HepG2 (cell line): ENCODE data around the gene OPRL1. TPM values are rescaled to one million over a fixed set of nuclear protein-coding genes. Genes with fewer than 3 reads are reported as not detected.

Source experiments
- EHMT2 ChIP-seq: fragments of 200-600 bp; sonication (generic); IDR thresholded peaks from 2 replicates; pipeline ENCODE4 v1.7.0; 2017; ENCODE audit warnings: antibody characterized with exemption, low read depth, low read length, borderline replicate concordance
- KDM4B ChIP-seq: sonication (generic); formaldehyde crosslinking; IDR thresholded peaks from 2 replicates; pipeline ENCODE4 v1.4.0; 2020; ENCODE audit warnings: missing genetic modification reagents
- KLF11 ChIP-seq: IDR thresholded peaks from 2 replicates; pipeline ENCODE4 v1.6.1; 2016; ENCODE audit warnings: missing compliant biosample characterization
- KMT2B ChIP-seq: IDR thresholded peaks from 2 replicates; pipeline ENCODE4 v1.6.1; 2016; ENCODE audit warnings: missing genetic modification reagents, missing compliant biosample characterization
- RBFOX2 ChIP-seq: fragments of 200-400 bp; formaldehyde crosslinking; IDR thresholded peaks from 2 replicates; pipeline ENCODE4 v1.6.1; 2017; ENCODE audit warnings: low read depth, mild to moderate bottlenecking, low read length
- RCOR2 ChIP-seq: IDR thresholded peaks from 2 replicates; pipeline ENCODE4 v1.6.1; 2016; ENCODE audit warnings: missing biosample characterization, missing genetic modification reagents
- SIN3B ChIP-seq: fragments of 150-350 bp; IDR thresholded peaks from 2 replicates; pipeline ENCODE4 v1.6.1; 2014; ENCODE audit warnings: low read length
- SMAD3 ChIP-seq: sonication (generic); formaldehyde crosslinking; IDR thresholded peaks from 2 replicates; pipeline ENCODE4 v1.4.0; 2020; ENCODE audit warnings: missing genetic modification reagents
- SRSF9 ChIP-seq: fragments of 200-400 bp; formaldehyde crosslinking; IDR thresholded peaks from 2 replicates; pipeline ENCODE4 v1.6.1; 2018; ENCODE audit warnings: borderline replicate concordance, mild to moderate bottlenecking, low read depth, low read length; ENCODE audit not compliant: insufficient read depth, poor library complexity, severe bottlenecking
- TBL1XR1 ChIP-seq: fragments of 150-350 bp; IDR thresholded peaks from 2 replicates; pipeline ENCODE4 v1.6.1; 2014; ENCODE audit warnings: borderline replicate concordance, low read length; ENCODE audit not compliant: partially characterized antibody
- ZNF10 ChIP-seq: sonication (generic); formaldehyde crosslinking; IDR thresholded peaks from 2 replicates; pipeline ENCODE4 v1.4.0; 2020; ENCODE audit warnings: mild to moderate bottlenecking, low read depth, missing genetic modification reagents, borderline replicate concordance
- ZNF101 ChIP-seq: sonication (generic); formaldehyde crosslinking; IDR thresholded peaks from 2 replicates; pipeline ENCODE4 v1.4.0; 2020; ENCODE audit warnings: mild to moderate bottlenecking, low read depth, missing genetic modification reagents, borderline replicate concordance
- ZNF317 ChIP-seq: sonication (generic); formaldehyde crosslinking; IDR thresholded peaks from 2 replicates; pipeline ENCODE4 v1.5.0; 2020; ENCODE audit warnings: mild to moderate bottlenecking, missing genetic modification reagents
- ZNF331 ChIP-seq: sonication (generic); formaldehyde crosslinking; IDR thresholded peaks from 2 replicates; pipeline ENCODE4 v1.4.0; 2020; ENCODE audit warnings: missing genetic modification reagents
- ZNF430 ChIP-seq: sonication (generic); formaldehyde crosslinking; IDR thresholded peaks from 2 replicates; pipeline ENCODE4 v1.9.0; 2021; ENCODE audit warnings: mild to moderate bottlenecking, missing genetic modification reagents
- ZNF577 ChIP-seq: sonication (generic); formaldehyde crosslinking; IDR thresholded peaks from 2 replicates; pipeline ENCODE4 v1.4.0; 2020; ENCODE audit warnings: mild to moderate bottlenecking, low read depth, missing genetic modification reagents, borderline replicate concordance
- polyA plus RNA-seq, 8 experiments: library from polyadenylated mRNA; depleted of rRNA in 3 of 8; stranded (reverse) in 7 of 8; unstranded in 1 of 8; fragments of >200 nt; fragmentation: Illumina TruSeq in 4 of 8; extraction: Trizol in 4 of 8; gene quantifications; 2 replicates each; pipeline versions ENCODE4 v1.2.1 to v1.2.3, GENCODE V29; 2011 to 2016; ENCODE audit warnings: low read depth in 4 of 8, missing spikeins in 1 of 8, mixed read lengths in 1 of 8; ENCODE audit not compliant: insufficient read depth in 1 of 8
- total RNA-seq, 5 experiments: library from RNA; depleted of rRNA; stranded (reverse); fragments of >200 nt; fragmentation: Illumina TruSeq; extraction: Trizol; gene quantifications; 2 replicates each; pipeline ENCODE4 v1.2.3, GENCODE V29; 2016; ENCODE audit warnings: low read depth in 1 of 5
- TF ChIP-seq, protein P1 (sequence below): sonication (generic); formaldehyde crosslinking; IDR thresholded peaks from 2 replicates; pipeline ENCODE4 v1.4.0; 2020; ENCODE audit warnings: missing genetic modification reagents
- TF ChIP-seq, protein P2 (sequence below): sonication (generic); formaldehyde crosslinking; IDR thresholded peaks from 2 replicates; pipeline ENCODE4 v1.4.0; 2020; ENCODE audit warnings: missing genetic modification reagents
- TF ChIP-seq, protein P3 (sequence below): sonication (generic); formaldehyde crosslinking; IDR thresholded peaks from 2 replicates; pipeline ENCODE4 v1.5.1; 2020; ENCODE audit warnings: missing genetic modification reagents, mild to moderate bottlenecking, borderline replicate concordance
- TF ChIP-seq, protein P4 (sequence below): sonication (generic); formaldehyde crosslinking; IDR thresholded peaks from 2 replicates; pipeline ENCODE4 v1.5.0; 2020; ENCODE audit warnings: missing genetic modification reagents
- TF ChIP-seq, protein P5 (sequence below): sonication (generic); formaldehyde crosslinking; IDR thresholded peaks from 2 replicates; pipeline ENCODE4 v1.5.1; 2020; ENCODE audit warnings: mild to moderate bottlenecking, missing genetic modification reagents

OPRL1 gene
- total and polyA plus RNA-seq, 2 of the 13 experiments (the other 11 are each of a cell fraction or from before 2014, with no cell fraction given): 0.35 to 0.71 TPM

DNA sequence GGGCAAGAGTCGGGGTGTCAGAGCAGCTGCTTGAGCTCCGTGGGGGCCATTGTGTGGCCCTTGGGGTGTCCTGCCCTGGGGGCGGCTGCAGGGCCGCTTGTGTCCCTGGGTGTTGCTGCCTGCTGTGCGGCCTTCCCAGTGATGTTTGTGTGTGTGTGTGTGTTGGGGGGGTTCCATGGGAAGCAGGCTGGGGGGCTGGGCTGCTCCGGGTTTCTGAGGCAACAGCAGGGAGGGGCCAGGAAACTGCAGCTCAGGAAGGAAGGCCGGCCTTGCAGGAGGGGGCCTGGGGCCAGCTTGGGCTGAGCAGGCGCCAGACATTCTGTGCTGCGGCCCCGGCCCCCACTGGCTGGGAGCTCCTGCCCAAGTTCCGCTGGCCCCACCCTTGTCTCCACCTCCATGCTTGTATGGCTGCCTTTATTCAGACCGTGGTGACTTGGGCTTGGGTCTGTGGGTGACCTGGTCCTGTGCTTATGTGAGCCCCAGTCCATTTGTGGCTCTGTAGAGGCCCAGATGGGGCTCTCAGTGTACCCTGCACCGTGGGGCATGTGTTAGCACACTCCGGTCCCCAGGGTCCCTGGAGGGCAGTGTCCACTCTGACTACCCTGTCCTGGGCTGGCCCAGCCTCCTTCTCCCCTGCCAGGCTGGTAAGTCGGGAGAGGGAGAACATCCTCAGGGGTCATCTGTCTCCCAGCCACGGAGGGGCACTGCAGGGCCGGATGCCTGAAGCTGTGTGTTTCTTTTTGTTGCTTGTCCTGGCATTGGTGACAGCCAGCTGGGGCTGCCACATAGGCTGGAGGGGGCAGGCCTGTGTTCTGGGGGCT is 25.8 kb upstream of the OPRL1 start (continued):
- TF ChIP-seq KDM4B (CRISPR knock-in tag): peak; percentile 56
- TF ChIP-seq RBFOX2: peak; percentile 74
- TF ChIP-seq ZNF430: peak; percentile 24; the same call in 1 of the 2 replicates
- TF ChIP-seq ZNF317 (CRISPR knock-in tag): 0 out of 2 replicates have a peak, but pooled peaks have one; percentile 34
- TF ChIP-seq RCOR2 (CRISPR knock-in tag): peak; percentile 67; the same call in 1 of the 2 replicates
- no peak for TF ChIP-seq SRSF9
- TF ChIP-seq, protein P1, sequence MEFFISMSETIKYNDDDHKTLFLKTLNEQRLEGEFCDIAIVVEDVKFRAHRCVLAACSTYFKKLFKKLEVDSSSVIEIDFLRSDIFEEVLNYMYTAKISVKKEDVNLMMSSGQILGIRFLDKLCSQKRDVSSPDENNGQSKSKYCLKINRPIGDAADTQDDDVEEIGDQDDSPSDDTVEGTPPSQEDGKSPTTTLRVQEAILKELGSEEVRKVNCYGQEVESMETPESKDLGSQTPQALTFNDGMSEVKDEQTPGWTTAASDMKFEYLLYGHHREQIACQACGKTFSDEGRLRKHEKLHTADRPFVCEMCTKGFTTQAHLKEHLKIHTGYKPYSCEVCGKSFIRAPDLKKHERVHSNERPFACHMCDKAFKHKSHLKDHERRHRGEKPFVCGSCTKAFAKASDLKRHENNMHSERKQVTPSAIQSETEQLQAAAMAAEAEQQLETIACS: no peak
- TF ChIP-seq, protein P2, sequence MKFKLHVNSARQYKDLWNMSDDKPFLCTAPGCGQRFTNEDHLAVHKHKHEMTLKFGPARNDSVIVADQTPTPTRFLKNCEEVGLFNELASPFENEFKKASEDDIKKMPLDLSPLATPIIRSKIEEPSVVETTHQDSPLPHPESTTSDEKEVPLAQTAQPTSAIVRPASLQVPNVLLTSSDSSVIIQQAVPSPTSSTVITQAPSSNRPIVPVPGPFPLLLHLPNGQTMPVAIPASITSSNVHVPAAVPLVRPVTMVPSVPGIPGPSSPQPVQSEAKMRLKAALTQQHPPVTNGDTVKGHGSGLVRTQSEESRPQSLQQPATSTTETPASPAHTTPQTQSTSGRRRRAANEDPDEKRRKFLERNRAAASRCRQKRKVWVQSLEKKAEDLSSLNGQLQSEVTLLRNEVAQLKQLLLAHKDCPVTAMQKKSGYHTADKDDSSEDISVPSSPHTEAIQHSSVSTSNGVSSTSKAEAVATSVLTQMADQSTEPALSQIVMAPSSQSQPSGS (CRISPR knock-in tag): peak; percentile 82
- TF ChIP-seq ZNF577: no peak
- peak; percentile 72; the same call in 1 of the 2 replicates for TF ChIP-seq SMAD3 (CRISPR knock-in tag)
- TF ChIP-seq TBL1XR1: no peak
- TF ChIP-seq SIN3B: peak; percentile 17; the same call in 1 of the 2 replicates
- TF ChIP-seq, protein P3, sequence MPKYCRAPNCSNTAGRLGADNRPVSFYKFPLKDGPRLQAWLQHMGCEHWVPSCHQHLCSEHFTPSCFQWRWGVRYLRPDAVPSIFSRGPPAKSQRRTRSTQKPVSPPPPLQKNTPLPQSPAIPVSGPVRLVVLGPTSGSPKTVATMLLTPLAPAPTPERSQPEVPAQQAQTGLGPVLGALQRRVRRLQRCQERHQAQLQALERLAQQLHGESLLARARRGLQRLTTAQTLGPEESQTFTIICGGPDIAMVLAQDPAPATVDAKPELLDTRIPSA (CRISPR knock-in tag): no peak
- peak; percentile 81 for TF ChIP-seq ZNF331 (CRISPR knock-in tag)
- TF ChIP-seq, protein P4, sequence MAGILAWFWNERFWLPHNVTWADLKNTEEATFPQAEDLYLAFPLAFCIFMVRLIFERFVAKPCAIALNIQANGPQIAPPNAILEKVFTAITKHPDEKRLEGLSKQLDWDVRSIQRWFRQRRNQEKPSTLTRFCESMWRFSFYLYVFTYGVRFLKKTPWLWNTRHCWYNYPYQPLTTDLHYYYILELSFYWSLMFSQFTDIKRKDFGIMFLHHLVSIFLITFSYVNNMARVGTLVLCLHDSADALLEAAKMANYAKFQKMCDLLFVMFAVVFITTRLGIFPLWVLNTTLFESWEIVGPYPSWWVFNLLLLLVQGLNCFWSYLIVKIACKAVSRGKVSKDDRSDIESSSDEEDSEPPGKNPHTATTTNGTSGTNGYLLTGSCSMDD (CRISPR knock-in tag): 0 out of 2 replicates have a peak, but pooled peaks have one; percentile 54
- TF ChIP-seq EHMT2: no peak
- peak; percentile 52; the same call in 1 of the 2 replicates for TF ChIP-seq KMT2B (CRISPR knock-in tag)
- TF ChIP-seq ZNF10 (CRISPR knock-in tag): no peak
- TF ChIP-seq, protein P5, sequence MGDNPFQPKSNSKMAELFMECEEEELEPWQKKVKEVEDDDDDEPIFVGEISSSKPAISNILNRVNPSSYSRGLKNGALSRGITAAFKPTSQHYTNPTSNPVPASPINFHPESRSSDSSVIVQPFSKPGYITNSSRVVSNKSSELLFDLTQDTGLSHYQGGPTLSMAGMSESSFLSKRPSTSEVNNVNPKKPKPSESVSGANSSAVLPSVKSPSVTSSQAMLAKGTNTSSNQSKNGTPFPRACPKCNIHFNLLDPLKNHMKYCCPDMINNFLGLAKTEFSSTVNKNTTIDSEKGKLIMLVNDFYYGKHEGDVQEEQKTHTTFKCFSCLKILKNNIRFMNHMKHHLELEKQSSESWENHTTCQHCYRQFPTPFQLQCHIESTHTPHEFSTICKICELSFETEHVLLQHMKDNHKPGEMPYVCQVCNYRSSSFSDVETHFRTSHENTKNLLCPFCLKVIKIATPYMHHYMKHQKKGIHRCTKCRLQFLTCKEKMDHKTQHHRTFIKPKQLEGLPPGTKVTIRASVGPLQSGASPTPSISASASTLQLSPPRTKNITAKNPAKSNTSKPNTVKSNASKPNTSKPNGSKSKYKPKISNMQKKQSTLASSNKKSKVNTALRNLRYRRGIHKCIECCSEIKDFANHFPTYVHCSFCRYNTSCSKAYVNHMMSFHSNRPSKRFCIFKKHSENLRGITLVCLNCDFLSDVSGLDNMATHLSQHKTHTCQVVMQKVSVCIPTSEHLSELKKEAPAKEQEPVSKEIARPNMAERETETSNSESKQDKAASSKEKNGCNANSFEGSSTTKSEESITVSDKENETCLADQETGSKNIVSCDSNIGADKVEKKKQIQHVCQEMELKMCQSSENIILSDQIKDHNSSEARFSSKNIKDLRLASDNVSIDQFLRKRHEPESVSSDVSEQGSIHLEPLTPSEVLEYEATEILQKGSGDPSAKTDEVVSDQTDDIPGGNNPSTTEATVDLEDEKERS (CRISPR knock-in tag): peak; percentile 59; the same call in 1 of the 2 replicates
- no peak; the same call in 1 of the 2 replicates for TF ChIP-seq KLF11 (CRISPR knock-in tag)
- TF ChIP-seq ZNF101: no peak
